HG03460 (cell line): ENCODE data around the gene PLEKHA6.

Experiments used
- ATAC-seq: cut with Tn5 transposase; IDR thresholded peaks from one replicate; pipeline ENCODE4 v1.9.1; 2021; ENCODE audit not compliant: unreplicated experiment

The PLEKHA6 gene

GRCh38 chr1:204357551-204358490 is 1.9 kb downstream of the PLEKHA6 start:
- no peak for ATAC-seq

- ATAC-seq, result no peak
Observed at GRCh38 chr1:204356997-204357396, 2.7 kb downstream of the PLEKHA6 start.

GRCh38 chr1:204355913-204356312 is 3.8 kb downstream of the PLEKHA6 start:
- ATAC-seq, result no peak

- no peak for ATAC-seq
Observed at GRCh38 chr1:204354579-204354978, 5.2 kb downstream of the PLEKHA6 start.

GRCh38 chr1:204353213-204353910 is 6.4 kb downstream of the PLEKHA6 start:
- no peak for ATAC-seq

- no peak for ATAC-seq
Observed at GRCh38 chr1:204350857-204351573, 8.7 kb downstream of the PLEKHA6 start.

GRCh38 chr1:204350312-204350711 is 9.4 kb downstream of the PLEKHA6 start:
- ATAC-seq, result no peak

- no peak for ATAC-seq
Observed at GRCh38 chr1:204349602-204350001, 10.1 kb downstream of the PLEKHA6 start.

GRCh38 chr1:204348722-204349121 is 11.0 kb downstream of the PLEKHA6 start:
- no peak for ATAC-seq

- no peak for ATAC-seq
Observed at GRCh38 chr1:204348242-204348641, 11.5 kb downstream of the PLEKHA6 start.

- no peak for ATAC-seq
Observed at GRCh38 chr1:204345941-204346645, 13.6 kb downstream of the PLEKHA6 start.

GRCh38 chr1:204345438-204345841 is 14.3 kb downstream of the PLEKHA6 start:
- no peak for ATAC-seq

- no peak for ATAC-seq
Observed at GRCh38 chr1:204344665-204345355, 14.9 kb downstream of the PLEKHA6 start.

- ATAC-seq, result no peak
Observed at GRCh38 chr1:204343802-204344201, 15.9 kb downstream of the PLEKHA6 start.

GRCh38 chr1:204343247-204343646 is 16.5 kb downstream of the PLEKHA6 start:
- no peak for ATAC-seq

- ATAC-seq, result no peak
Observed at GRCh38 chr1:204342310-204342709, 17.4 kb downstream of the PLEKHA6 start.

- no peak for ATAC-seq
Observed at GRCh38 chr1:204341380-204341779, 18.3 kb downstream of the PLEKHA6 start.

GRCh38 chr1:204340081-204340889 is 19.4 kb downstream of the PLEKHA6 start:
- no peak for ATAC-seq

GRCh38 chr1:204339541-204339940 is 20.2 kb downstream of the PLEKHA6 start:
- no peak for ATAC-seq
